ENCODE measurements around the gene LINGO4.

DNA sequence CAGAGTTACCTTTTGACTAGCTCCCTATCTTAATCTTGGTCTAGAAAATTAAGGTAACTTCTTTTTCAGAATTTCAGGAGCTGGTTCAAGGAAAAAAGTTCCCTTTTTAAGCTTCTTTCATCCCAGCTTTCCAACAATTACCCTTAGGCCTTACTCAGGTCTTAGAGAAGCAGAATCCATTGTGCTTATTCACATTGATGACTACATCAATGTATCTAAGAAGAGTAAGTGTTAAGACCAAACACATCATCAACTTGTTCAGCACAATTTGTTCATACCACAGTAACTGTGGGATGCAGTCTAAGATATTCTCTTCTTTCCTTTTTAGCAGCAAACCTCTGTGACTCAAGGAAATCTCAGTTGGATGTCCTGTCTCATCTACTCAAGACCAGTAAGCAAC is 46.0 kb downstream of the LINGO4 start:
- TF ChIP-seq, protein P1, sequence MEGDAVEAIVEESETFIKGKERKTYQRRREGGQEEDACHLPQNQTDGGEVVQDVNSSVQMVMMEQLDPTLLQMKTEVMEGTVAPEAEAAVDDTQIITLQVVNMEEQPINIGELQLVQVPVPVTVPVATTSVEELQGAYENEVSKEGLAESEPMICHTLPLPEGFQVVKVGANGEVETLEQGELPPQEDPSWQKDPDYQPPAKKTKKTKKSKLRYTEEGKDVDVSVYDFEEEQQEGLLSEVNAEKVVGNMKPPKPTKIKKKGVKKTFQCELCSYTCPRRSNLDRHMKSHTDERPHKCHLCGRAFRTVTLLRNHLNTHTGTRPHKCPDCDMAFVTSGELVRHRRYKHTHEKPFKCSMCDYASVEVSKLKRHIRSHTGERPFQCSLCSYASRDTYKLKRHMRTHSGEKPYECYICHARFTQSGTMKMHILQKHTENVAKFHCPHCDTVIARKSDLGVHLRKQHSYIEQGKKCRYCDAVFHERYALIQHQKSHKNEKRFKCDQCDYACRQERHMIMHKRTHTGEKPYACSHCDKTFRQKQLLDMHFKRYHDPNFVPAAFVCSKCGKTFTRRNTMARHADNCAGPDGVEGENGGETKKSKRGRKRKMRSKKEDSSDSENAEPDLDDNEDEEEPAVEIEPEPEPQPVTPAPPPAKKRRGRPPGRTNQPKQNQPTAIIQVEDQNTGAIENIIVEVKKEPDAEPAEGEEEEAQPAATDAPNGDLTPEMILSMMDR (IDR thresholded peaks at IDR 0.05) = no peak
- no peak for TF ChIP-seq POLR2A (IDR thresholded peaks at IDR 0.05)
